DMS53 treated with DMSO at 0.1 percent for 48 hours (cell line): Measurements from ENCODE around the gene AGK.
A peak's percentile ranks its signal among the peaks of the same experiment; 100 is the strongest.

Source experiments
- DNase-seq: peaks from one replicate; lab custom pipeline; 2025; ENCODE audit not compliant: unreplicated experiment; lab: John Stamatoyannopoulos, UW

AGK gene

DNA sequence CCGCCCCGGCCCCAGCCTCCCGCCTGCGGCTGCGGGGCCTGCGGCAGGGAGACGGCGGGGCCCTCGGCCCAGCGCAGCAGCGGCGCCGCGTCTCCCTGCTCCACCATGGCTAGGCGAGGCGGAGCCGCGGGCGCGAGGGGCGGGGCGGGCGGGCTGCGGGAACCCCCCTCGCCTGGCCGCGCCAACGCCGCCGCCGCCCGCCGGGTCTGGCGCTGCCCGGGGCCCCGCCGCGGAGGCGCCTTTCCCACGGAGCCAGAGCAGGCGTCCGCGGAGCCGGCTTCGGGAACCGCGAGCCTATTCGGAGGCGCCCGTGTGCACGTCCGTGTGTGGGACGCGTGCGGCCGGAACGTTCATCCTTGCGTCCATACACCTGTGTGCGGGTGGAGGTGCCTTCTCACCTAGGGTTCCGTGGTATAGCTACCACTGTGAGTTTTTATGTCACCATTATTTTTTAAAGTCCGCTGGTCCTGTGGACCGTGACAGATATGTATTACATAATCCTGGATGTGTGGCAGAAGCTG lies 150.9 kb downstream of the AGK start, which contains the start of gene DENND11:
TSS of gene DENND11 (minus strand) at position 120 of the 521 bp plus-strand sequence. CDS start at position 107, 13 bp downstream.
- DNase-seq: peak; percentile 62

DNA sequence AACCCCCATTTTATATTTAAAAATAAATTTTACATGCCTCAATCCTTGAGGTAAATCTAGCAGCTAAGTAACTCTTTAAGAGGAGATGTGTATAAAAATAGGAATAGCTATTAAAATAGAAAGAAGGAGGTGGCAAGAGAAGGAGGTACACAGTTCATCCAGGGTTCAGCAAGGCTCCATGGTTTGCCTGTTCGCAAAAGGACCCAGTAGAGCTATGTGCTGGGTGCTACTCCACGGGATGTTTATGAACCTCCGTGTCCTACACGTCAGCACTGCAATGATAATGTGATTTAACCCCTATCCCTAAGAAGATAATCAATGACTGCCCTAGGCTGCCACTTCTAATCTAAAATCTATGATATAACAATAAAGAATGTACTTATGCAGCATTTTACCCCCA lies 151.7 kb downstream of the AGK start:
- no peak for DNase-seq

DNA sequence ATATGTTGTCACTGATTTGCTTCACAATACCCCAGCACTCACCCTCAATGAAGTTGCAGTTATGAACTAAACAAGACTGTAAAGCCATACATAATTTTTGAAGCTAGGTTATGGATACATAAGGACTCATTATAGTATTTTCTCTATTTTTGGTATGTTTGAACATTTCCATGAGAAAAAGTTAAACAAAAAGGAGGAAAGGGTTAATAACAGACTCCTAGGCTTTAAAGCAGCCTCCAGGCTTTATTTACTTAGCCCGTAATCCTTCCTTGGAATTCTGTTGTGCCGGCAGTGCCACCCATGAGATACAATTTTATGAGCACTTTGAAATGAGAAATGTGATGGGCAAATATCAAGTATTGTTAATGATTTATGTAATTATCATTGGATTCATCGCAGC lies 152.9 kb downstream of the AGK start:
- DNase-seq: no peak

DNA sequence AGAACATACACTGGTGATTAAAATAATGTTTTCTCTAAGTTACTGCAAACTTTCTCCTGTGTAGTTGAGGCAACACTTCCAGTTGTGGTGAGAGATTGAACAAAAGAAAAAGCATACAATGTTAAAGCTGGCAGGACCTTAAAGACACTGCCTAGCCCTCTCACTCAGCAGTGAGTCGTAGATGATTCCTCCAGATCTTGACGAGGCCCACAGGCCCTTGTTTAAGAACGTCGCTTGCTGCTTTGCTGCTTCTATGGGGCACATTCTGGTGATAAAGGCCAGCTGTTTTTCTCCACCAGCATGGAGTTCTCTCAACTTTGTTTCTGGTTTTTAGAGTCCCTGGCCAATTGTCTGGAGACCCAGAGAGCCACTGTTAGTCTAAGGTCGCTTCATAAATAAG lies 153.5 kb downstream of the AGK start:
- DNase-seq: no peak
